ENCODE data around the gene COL9A3.
A peak's percentile ranks its signal among the peaks of the same experiment; 100 is the strongest.
"Not testable (repeated sequence)": the region's sequence is repeated elsewhere in the genome, so short reads cannot be mapped to it uniquely, and the experiment has no call there.

COL9A3 gene

DNA sequence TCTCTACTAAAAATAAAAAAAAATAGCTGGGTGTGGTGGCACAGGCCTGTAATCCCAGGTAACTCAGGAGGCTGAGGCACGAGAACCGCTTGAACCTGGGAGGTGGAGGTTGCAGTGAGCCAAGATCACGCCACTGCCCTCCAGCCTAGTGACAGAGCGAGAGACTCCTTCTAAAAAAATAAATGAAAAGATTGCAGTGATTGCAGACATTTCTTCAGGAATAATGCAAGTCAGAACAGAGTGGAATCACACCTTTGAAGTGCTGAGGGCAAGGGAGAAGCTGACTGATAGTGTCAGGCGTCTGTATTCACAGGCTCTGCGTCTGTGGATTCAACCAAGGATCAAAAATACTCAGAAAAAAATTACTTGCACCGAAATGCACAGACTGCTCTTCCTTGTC lies 47.4 kb downstream of the COL9A3 start:
- H3K27ac ChIP-seq (ENCODE audit: low read depth, low read length): no peak overlapping the region
- no peaks in the 10 kb centered on the region for H3K27me3 ChIP-seq (ENCODE audit: insufficient read depth, low read length)
- no peaks in the 10 kb centered on the region for H3K36me3 ChIP-seq (ENCODE audit: insufficient read depth, low read length)
- peaks cover 2% of the 10 kb centered on the region for H3K4me1 ChIP-seq (ENCODE audit: control insufficient read depth, insufficient read depth, low read length, unreplicated experiment)
- H3K79me2 ChIP-seq (ENCODE audit: control insufficient read depth, insufficient read depth, low read length, unreplicated experiment): peaks cover 16% of the 10 kb centered on the region
- no peak overlapping the region for H2AFZ ChIP-seq (ENCODE audit: low read length, unreplicated experiment)
- no peak overlapping the region for H3K4me3 ChIP-seq (ENCODE audit: low read depth, low read length)

DNA sequence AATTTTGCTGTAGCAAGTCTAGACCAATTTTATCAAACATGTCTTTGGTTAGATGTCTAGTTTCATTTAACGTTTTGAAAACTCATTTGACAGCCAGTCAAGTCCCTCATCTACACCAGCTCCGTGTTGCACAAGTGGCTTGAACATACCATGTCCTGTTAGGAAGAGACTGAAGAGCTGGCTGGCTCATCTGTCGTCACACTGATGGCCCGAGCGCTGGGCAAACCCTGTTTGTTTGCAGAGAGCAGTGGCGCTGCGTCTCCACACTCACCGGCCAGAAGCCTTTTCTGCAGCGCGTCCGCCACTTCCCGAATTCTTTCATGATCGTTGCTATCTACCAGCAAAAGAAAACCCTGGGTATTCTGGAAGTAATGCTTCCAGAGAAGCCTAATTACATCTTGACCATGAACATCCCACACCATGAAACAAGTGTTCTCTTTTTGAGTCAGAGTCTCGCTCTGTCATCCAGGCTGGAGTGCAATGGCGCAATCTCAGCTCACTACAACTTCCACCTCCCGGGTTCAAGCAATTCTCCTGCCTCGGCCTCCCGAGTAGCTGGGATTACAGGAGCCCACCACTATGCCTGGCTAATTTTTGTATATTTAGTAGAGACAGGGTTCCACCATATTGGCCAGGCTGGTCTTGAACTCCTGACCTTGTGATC lies 55.5 kb downstream of the COL9A3 start:
- H2AFZ ChIP-seq (ENCODE audit: low read length, unreplicated experiment): no peak overlapping the region
- no peaks in the 10 kb centered on the region for H3K27me3 ChIP-seq (ENCODE audit: insufficient read depth, low read length)
- H3K4me3 ChIP-seq (ENCODE audit: low read depth, low read length): no peak overlapping the region
- no peaks in the 10 kb centered on the region for H3K36me3 ChIP-seq (ENCODE audit: insufficient read depth, low read length)
- no peaks in the 10 kb centered on the region for H3K79me2 ChIP-seq (ENCODE audit: control insufficient read depth, insufficient read depth, low read length, unreplicated experiment)
- no peak overlapping the region for H3K27ac ChIP-seq (ENCODE audit: low read depth, low read length)
- H3K4me1 ChIP-seq (ENCODE audit: control insufficient read depth, insufficient read depth, low read length, unreplicated experiment): peaks cover 6% of the 10 kb centered on the region

DNA sequence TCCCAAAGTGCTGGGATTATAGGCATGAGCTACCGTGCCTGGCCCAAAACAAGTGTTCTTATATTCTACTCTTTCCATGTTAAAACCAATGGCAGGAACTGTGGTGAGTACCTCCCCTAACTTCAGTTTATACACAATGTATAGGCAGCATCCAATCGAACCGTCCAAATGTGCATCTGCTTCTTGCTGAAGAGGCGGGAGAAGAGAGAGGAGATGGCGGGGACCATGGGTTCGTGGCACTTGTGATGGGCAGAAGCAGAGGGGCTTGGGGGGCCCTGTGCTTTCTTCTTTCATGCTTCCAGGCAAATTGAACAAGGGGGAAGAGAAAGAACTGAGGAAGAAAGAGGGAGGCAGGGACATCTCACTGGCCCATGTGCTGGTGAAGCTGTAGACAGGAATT lies 56.0 kb downstream of the COL9A3 start:
- H2AFZ ChIP-seq (ENCODE audit: low read length, unreplicated experiment): no peak overlapping the region
- no peaks in the 10 kb centered on the region for H3K27me3 ChIP-seq (ENCODE audit: insufficient read depth, low read length)
- no peak overlapping the region for H3K27ac ChIP-seq (ENCODE audit: low read depth, low read length)
- no peaks in the 10 kb centered on the region for H3K79me2 ChIP-seq (ENCODE audit: control insufficient read depth, insufficient read depth, low read length, unreplicated experiment)
- H3K36me3 ChIP-seq (ENCODE audit: insufficient read depth, low read length): no peaks in the 10 kb centered on the region
- H3K4me1 ChIP-seq (ENCODE audit: control insufficient read depth, insufficient read depth, low read length, unreplicated experiment): peaks cover 6% of the 10 kb centered on the region
- no peak overlapping the region for H3K4me3 ChIP-seq (ENCODE audit: low read depth, low read length)

DNA sequence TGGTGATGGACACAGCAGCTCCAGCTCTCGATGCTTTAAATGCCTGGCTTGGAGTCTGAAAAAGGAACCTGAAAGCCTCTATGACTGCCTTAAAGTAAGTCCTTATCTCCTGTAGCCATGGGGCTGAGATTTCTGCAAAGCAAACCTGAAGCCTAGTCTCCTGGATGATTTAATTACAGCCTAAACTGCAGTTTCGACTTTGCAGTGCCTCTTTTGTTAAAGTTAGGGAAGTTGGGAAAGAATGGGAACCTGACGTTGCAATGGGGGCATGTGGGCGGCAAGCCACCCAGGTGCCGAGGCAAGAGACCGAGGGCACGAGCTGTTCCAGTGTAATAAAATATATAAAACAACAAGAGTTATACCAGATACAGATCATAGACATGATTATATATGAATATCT lies 56.4 kb downstream of the COL9A3 start:
- Histone ChIP-seq H3K4me1 (ENCODE audit: control insufficient read depth, insufficient read depth, low read length, unreplicated experiment) (peaks cover 6% of the 10 kb centered on the region), H3K27ac (ENCODE audit: low read depth, low read length) (no peak overlapping the region), H3K79me2 (ENCODE audit: control insufficient read depth, insufficient read depth, low read length, unreplicated experiment) (no peaks in the 10 kb centered on the region), H3K4me3 (ENCODE audit: low read depth, low read length) (no peak overlapping the region), H3K27me3 (ENCODE audit: insufficient read depth, low read length) (no peaks in the 10 kb centered on the region), H3K36me3 (ENCODE audit: insufficient read depth, low read length) (no peaks in the 10 kb centered on the region), H2AFZ (ENCODE audit: low read length, unreplicated experiment) (no peak overlapping the region)

DNA sequence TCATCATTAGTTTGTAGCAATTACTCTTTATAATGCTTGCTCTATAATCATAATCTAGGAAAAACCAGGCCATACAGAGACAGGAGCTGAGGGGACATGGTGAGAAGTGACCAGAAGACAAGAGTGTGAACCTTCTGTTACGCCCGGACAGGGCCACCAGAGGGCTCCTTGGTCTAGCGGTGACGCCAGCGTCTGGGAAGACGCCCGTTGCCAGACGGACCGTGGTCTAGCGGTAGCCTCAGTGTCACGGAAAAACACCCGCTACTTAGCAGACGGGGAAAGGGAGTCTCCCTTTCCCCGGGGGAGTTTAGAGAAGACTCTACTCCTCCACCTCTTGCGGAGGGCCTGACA lies 56.8 kb downstream of the COL9A3 start:
- H3K4me1 ChIP-seq (ENCODE audit: control insufficient read depth, insufficient read depth, low read length, unreplicated experiment); H3K79me2 ChIP-seq (ENCODE audit: control insufficient read depth, insufficient read depth, low read length, unreplicated experiment); H3K27ac ChIP-seq (ENCODE audit: low read depth, low read length); H3K4me3 ChIP-seq (ENCODE audit: low read depth, low read length); H3K27me3 ChIP-seq (ENCODE audit: insufficient read depth, low read length); H2AFZ ChIP-seq (ENCODE audit: low read length, unreplicated experiment); H3K36me3 ChIP-seq (ENCODE audit: insufficient read depth, low read length): not testable (repeated sequence)

DNA sequence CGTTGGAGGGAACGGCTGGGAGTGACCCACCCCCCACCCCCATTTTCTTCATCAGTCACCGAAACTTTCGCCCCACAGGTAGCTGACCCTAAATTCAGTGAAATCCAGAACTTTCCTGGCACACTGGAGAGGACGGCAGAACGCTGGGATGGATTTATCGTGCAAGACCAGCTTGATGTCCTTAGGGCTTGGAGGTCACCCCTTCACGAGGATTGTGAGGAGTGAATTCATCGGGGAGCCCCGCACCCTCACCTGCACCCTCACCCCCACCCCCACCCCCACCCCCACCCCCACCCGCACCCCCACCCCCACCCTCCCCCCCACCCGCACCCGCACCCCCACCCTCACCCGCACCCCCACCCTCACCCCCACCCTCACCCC lies 58.1 kb downstream of the COL9A3 start:
- Histone ChIP-seq H2AFZ (ENCODE audit: low read length, unreplicated experiment) (no peak overlapping the region), H3K27ac (ENCODE audit: low read depth, low read length) (no peak overlapping the region), H3K4me1 (ENCODE audit: control insufficient read depth, insufficient read depth, low read length, unreplicated experiment) (peaks cover 6% of the 10 kb centered on the region), H3K79me2 (ENCODE audit: control insufficient read depth, insufficient read depth, low read length, unreplicated experiment) (no peaks in the 10 kb centered on the region), H3K36me3 (ENCODE audit: insufficient read depth, low read length) (no peaks in the 10 kb centered on the region), H3K4me3 (ENCODE audit: low read depth, low read length) (no peak overlapping the region), H3K27me3 (ENCODE audit: insufficient read depth, low read length) (no peaks in the 10 kb centered on the region)

DNA sequence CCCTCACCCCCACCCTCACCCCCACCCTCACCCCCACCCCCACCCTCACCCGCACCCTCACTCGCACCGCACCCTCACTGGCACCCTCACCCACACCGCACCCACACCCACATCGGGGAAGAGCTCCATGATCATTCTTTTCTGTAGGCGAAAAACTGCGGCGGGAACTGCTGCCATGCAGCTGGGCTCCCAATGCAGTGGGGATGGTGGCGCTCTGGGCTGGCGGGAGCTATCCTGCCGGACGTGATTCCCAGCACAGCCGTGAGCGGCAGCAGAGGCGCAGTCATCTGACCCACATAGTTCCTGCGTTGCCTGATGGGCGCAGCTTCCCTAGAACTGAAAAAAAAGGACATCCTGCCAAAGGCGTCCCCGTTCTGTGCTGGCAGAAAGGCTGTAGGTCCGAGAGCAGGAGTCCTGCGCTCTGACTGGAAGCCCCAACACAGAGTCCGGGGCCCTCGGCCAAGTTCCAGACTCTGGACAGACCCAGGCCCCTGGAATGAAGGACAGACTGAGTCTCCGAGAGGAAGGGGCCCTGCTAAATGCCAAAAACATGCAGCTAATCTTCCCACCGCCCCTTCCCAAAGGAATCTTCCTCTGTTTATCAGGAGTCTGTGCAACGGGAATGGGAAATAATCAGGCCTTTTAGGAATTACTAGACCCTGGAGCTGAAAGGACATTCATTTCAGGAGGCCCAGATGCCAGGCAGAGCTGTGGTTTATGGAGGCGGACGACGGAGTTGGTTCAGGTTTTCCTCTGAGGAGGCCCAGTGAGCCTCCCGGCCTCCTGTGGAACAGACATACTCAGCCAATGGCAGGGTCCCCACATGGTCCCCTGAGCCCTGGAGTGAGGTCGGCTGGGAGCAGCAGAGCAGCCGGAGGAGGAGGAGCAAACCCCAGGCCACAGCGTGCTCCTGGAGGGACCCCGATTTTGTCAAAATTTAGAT lies 58.8 kb downstream of the COL9A3 start:
- peak overlapping the region; percentile 37 for H3K27ac ChIP-seq (ENCODE audit: low read depth, low read length)
- H3K4me3 ChIP-seq (ENCODE audit: low read depth, low read length): peak overlapping the region; percentile 42; the same call in 1 of the 2 replicates
- H3K27me3 ChIP-seq (ENCODE audit: insufficient read depth, low read length): no peaks in the 10 kb centered on the region
- no peaks in the 10 kb centered on the region for H3K79me2 ChIP-seq (ENCODE audit: control insufficient read depth, insufficient read depth, low read length, unreplicated experiment)
- H2AFZ ChIP-seq (ENCODE audit: low read length, unreplicated experiment): peak overlapping the region; percentile 39
- peaks cover 6% of the 10 kb centered on the region for H3K4me1 ChIP-seq (ENCODE audit: control insufficient read depth, insufficient read depth, low read length, unreplicated experiment)
- H3K36me3 ChIP-seq (ENCODE audit: insufficient read depth, low read length): no peaks in the 10 kb centered on the region

DNA sequence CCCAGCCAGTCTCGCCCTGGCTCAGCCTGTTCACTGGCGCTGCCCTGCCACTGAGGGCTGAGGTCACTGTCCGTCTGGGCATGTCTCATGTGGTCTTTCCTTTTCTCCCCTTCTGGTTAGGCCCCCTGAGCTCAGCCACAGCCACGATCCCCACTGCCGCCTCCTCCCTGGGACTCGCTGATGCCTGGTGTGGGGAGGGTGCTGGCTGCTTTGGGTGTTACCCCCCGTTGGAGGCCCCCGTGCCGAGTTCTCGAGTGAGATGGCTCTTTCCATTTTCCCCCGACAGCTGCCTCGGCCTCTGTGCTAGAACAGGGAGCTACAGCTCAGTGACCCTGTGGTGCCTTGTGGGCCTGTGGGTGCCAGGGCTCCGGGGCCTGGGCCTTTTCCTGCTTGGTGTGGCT lies 59.7 kb downstream of the COL9A3 start:
- no peaks in the 10 kb centered on the region for H3K36me3 ChIP-seq (ENCODE audit: insufficient read depth, low read length)
- H3K4me1 ChIP-seq (ENCODE audit: control insufficient read depth, insufficient read depth, low read length, unreplicated experiment): peaks cover 6% of the 10 kb centered on the region
- no peak overlapping the region for H3K27ac ChIP-seq (ENCODE audit: low read depth, low read length)
- no peaks in the 10 kb centered on the region for H3K79me2 ChIP-seq (ENCODE audit: control insufficient read depth, insufficient read depth, low read length, unreplicated experiment)
- H3K27me3 ChIP-seq (ENCODE audit: insufficient read depth, low read length): no peaks in the 10 kb centered on the region
- H2AFZ ChIP-seq (ENCODE audit: low read length, unreplicated experiment): no peak overlapping the region
- no peak overlapping the region for H3K4me3 ChIP-seq (ENCODE audit: low read depth, low read length)

DNA sequence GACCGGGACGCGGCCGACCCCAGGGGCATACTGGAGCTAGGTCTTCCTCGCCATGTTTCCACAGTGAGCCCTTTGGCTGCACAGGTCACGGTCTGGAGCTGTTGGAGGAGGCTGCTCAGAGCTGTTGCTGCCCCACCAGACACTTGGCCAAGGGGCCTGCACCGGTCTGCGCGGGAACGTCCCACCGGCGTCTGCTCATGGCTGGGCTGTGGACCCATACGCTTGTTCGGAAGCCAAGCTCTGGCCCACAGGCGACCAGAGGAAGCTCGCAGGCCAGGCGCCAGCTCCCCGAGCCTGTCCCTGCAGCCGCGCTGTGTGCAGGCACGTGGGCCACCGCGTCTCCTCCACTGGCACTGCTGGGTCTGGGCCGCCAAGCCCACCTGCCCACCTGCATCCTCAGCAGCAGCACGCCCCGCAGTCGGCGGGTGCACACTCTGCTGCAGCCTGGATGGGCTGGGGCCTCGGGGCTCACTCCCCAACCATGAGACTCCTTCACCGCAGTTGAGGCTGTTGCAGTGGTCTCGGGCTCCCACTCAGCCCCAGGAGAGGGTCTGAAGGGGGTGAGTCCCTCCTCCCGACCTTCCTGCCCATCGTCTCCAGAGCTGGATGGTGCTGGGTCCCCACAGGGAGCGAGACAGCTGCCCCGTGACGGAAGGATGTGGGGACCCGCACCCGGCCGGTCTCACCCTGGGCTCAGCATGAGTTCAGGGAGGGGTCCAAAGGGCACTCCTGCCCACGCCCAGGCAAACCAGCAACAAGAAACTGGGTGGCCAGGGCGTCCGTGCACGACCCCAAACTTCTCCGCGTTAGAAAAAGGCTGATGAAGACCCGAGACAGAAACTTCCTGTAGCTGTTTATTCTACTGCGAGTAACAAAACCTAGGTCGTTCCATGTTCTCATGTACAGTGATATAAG lies 60.3 kb downstream of the COL9A3 start:
- Histone ChIP-seq H3K4me3 (ENCODE audit: low read depth, low read length) (no peak overlapping the region), H2AFZ (ENCODE audit: low read length, unreplicated experiment) (no peak overlapping the region), H3K79me2 (ENCODE audit: control insufficient read depth, insufficient read depth, low read length, unreplicated experiment) (no peaks in the 10 kb centered on the region), H3K36me3 (ENCODE audit: insufficient read depth, low read length) (peaks cover 3% of the 10 kb centered on the region; the same call in 1 of the 2 replicates), H3K27ac (ENCODE audit: low read depth, low read length) (no peak overlapping the region), H3K4me1 (ENCODE audit: control insufficient read depth, insufficient read depth, low read length, unreplicated experiment) (peaks cover 6% of the 10 kb centered on the region), H3K27me3 (ENCODE audit: insufficient read depth, low read length) (no peaks in the 10 kb centered on the region)

DNA sequence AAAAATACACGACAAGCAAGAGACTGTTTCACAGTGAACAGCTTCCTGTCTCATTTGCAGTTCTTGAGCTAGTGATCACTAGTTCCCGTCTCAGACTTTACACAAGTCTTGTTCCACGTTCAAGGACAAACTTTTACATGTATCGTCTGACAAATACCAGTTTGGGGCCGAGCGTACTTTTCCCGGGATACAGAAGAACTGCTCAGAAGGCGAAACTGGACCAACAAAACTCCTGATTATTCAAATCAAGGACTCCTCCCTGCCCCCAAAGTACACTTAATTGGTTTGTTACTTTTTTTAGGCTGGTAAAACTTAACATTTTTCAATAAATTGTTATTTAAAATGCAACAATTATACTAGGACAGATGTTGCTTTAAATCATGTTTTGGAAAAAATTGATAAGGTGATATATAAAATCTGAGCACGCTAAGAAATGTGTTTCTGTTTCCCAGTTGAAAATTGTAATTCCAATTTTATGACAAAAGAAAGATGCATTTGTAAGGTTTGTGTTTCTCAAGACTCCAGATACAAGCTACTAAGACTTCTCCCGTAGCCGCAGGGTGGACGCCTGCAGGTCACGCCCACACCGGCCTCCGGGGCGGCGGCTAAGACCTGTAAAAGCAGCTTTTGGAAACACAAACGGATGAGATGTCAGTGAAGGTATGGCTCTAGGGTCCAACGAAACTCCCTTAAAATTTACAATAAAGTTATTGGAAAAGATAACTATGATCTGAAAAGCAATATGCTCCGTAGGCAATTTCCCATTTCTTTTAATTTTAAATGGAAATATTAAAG lies 61.6 kb downstream of the COL9A3 start:
- H3K27ac ChIP-seq (ENCODE audit: low read depth, low read length): no peak overlapping the region
- no peak overlapping the region for H3K4me3 ChIP-seq (ENCODE audit: low read depth, low read length)
- H3K79me2 ChIP-seq (ENCODE audit: control insufficient read depth, insufficient read depth, low read length, unreplicated experiment): no peaks in the 10 kb centered on the region
- H3K36me3 ChIP-seq (ENCODE audit: insufficient read depth, low read length): peaks cover 3% of the 10 kb centered on the region; the same call in 1 of the 2 replicates
- H3K27me3 ChIP-seq (ENCODE audit: insufficient read depth, low read length): no peaks in the 10 kb centered on the region
- H3K4me1 ChIP-seq (ENCODE audit: control insufficient read depth, insufficient read depth, low read length, unreplicated experiment): peaks cover 6% of the 10 kb centered on the region
- no peak overlapping the region for H2AFZ ChIP-seq (ENCODE audit: low read length, unreplicated experiment)
